GM20431 (cell line): ENCODE measurements around the gene CCDC192.

ENCODE experiments used
- in situ Hi-C: fragments of 300-500 bp; cut with MseI, MboI; formaldehyde crosslinking; loops from one replicate; pipeline ENCODE4 v1.15.0; 2020; ENCODE audit warnings: low sequenced_read_pairs; ENCODE audit not compliant: unreplicated experiment

Gene CCDC192

DNA sequence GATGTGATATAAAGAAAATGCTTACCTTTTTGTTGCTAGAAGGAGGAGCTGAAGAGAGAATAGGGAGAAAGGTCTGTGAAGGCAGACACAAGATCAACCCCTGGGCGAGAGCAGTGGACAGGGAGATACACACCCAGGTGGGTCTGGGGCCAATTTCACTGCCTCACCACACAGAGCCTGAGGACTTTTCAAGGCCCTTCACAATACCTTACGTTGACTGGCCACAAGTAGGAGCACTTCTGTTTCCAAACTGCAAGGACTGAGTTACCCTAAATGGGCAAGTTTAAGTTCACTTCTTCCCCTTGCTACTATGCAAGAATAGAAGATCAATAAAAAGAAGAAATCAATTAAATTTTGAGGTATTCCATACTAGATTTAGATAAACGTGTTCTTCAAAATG lies 205.9 kb downstream of the CCDC192 start:
- in situ Hi-C loops, result loop anchor here (25.0 kb wide), 1 partner anchor 278 kb away; no protein-coding TSS in a partner anchor

DNA sequence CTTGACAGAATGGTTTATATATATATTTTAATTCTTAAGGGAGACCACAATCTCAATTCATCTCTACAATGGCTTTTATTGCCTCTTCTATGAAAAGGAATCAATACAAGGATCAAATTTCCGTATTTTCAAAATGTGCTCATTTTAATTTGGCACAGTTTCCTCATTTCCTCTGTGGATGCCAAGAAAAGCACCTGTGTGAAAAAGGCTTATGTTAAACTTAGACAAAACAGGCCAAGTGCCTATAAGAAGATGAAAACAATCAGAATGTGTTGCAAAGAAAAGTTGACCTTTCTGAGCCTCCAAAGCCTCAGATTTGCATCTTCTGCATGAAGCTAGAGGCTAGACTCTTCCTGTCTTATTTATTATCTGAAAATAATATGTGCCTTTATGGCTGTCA lies 206.6 kb downstream of the CCDC192 start:
- in situ Hi-C loops, result loop anchor here (25.0 kb wide), 1 partner anchor 277 kb away; no protein-coding TSS in a partner anchor

DNA sequence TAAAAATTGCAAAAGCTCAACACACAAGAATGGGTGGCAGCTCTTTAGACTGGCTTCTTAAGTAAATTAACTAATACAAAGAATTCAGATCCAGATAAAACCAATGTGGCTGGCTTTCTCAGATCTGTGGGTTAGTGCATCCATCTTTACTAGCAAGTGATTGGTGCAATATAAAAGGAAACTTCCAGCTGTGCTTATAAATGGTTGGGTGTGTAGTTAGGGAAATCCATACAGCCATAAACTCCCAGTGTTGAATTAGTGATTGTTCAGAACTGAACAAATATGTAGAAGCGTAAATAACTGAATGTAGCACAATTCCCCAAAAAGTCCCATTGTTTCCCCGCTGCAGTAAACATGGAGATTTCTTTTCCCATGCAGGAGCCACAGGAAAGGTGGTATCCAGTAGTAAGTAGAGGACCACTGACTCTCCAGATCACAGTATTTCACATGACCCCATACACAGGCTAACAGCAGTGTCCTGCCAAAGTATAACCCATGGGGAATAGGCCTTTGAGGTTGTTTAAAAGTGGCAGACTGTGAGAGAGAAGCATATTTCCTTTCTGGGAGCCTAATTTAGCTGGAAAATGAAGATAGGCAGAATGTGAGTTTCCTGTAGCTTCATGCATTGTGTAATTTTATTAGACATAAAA lies 207.2 kb downstream of the CCDC192 start:
- in situ Hi-C loops, result loop anchor here (25.0 kb wide), 1 partner anchor 277 kb away; no protein-coding TSS in a partner anchor

DNA sequence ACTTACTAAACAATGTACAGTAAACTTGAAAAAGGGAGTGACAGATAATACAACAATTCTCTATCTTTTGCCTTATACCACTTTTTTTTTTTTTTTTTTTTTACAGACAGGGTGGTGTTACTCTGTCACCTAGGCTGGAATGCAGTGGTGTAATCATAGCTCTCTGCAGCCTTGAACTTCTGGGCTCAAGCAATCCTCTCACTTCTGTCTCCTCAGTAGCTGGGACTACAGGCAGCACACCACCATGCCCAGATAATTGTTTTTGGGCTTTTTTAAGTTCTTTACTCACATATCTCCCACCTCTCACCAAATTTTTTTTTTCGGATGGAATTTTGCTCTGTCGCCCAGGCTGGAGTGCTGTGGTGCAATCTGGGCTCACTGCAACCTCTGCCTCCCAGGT lies 208.4 kb downstream of the CCDC192 start:
- in situ Hi-C loops, result loop anchor here (25.0 kb wide), 1 partner anchor 276 kb away; no protein-coding TSS in a partner anchor

DNA sequence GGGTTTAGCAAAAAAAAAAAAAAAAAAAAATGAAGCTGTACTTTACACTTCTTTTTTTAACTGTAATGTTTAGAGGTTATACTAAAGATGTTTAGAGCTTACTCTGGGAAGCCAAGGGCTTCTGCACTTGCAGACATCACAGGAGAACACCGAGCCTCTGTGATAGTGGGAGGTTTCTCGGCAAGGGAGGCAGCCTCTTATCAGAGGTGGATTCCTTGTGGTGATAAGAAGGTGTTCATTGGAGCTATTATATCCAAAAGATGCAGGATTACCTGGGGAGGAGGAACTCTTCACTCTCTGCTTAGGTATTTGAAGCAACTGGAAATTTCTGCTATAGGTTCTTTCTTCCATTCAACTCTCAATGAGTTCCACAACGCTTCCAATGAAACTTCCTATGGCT lies 209.2 kb downstream of the CCDC192 start:
- in situ Hi-C loops, result loop anchor here (25.0 kb wide), 1 partner anchor 275 kb away; no protein-coding TSS in a partner anchor

DNA sequence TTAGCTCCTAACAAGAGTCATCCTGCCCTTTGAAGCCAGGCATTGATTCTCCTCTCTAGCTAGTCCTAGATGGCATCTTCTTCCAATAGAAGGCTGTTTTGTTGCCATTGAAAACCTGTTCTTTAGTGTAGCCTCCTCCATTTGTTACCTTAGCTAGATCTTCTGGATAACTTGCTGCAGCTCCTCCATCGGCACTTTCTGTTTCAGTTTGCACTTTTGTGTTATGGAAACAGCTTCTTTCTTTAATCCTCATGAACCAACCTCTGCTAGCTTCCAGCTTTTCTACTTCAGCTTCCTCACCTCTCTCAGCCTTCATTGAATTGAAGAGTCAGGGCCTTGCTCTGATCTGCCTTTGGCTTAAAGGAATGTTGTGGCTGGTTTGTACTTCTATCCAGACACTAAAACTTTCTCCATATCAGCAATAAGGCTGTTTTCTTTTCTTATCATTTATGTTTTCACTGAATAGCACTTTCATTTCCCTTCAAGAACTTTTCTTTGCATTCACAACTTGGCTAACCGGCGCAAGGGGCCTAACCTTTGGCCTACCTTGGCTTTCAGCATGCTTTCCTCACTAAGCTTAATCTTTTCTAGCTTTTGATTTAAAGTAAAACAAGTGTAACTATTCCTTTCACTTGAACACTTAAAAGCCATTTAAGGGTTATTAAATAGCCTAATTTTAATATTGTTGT lies 213.8 kb downstream of the CCDC192 start:
- in situ Hi-C loops, result loop anchor here (25.0 kb wide), 1 partner anchor 270 kb away; no protein-coding TSS in a partner anchor

DNA sequence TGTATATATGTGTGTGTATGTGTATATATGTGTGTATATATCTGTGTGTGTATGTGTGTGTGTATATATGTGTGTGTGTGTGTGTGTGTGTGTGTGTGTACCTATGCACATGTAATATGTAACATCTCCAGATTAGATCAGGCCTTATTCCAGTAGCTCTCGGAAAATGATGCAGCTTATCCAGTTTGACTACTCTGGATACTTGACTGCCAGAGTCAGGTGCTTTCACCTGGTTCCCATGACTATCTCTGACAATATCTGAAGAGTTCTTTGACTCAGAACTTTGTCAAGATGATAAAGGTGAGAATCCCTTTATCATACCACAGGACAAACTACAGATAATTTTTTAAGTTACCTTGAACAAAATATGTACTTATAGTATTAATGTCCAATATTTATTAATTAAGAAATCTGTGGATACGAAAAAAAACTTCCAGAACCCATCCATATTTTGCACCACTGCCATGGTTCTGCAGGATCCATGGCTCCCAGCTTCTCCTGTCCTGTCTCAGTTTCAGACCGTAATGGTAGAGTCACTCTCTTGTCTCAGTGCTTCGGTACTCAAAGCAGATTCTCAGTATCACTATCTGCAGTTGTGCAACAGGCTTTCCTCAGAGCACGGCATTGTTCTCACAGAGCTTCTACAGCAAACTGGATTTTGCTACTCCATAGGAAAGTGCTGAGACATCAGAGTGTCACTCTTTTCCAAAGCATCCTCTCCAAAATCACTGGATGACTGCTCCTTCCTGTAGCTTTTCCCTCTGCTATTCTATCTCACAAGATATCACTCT lies 216.0 kb downstream of the CCDC192 start:
- in situ Hi-C loops, result loop anchor here (25.0 kb wide), 1 partner anchor 268 kb away; no protein-coding TSS in a partner anchor

DNA sequence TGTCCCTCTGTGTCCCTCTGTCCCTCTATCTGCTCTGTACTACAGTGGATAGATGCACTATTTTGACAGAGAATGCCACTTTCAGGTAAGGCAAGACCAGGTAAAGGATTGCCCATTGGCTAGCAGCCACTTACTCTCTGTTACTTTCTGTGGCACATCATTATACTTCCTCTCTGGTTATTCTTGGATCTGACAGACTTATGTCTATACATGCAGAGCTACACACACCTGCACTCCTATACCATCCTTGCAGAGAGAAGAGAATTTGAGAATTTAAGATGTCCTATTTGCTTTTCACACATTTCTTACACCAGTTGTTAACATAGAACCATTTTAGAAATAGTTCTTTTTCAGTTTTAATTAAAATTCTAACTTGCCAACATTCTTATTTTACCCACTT lies 216.6 kb downstream of the CCDC192 start:
- in situ Hi-C loops, result loop anchor here (25.0 kb wide), 1 partner anchor 267 kb away; no protein-coding TSS in a partner anchor

DNA sequence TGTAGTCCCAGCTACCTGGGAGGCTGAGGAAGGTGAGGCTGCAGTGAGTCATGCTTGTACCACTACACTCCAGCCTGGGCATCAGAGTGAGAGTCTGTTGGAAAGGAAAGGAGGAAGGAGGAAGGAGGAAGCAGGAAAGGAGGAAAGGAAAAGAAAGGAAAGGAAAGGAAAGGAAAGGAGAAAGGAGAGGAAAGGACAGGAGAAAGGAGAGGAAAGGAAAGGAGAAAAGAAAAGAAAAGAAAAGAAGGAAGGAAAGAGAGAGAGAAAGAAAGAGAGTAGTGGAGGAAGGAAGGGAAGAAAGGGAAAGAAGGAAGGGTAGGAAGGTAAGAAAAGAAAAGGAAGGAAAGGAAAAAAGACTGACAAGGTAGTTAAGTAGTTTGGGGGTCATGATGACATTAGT lies 217.7 kb downstream of the CCDC192 start:
- in situ Hi-C loops, result loop anchor here (25.0 kb wide), 1 partner anchor 266 kb away; no protein-coding TSS in a partner anchor

DNA sequence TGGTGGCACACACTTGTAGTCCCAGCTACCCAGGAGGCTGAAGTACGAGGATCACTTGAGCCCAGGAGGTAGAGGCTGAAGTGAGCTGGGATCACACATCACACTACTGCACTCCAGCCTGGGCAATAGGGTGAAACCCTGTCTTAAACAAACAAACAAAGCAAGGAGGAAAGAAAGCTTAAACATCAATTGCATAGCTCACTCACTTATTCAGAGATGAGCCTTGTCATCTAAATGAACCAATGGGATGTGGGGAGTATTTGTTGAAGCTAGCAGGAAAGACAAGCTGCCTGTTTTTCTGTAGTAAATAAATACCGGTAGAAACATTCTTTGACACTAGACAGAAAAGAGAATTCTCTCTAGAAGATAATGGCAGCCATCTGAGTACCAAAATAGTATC lies 219.4 kb downstream of the CCDC192 start:
- in situ Hi-C loops, result loop anchor here (25.0 kb wide), 1 partner anchor 265 kb away; no protein-coding TSS in a partner anchor

DNA sequence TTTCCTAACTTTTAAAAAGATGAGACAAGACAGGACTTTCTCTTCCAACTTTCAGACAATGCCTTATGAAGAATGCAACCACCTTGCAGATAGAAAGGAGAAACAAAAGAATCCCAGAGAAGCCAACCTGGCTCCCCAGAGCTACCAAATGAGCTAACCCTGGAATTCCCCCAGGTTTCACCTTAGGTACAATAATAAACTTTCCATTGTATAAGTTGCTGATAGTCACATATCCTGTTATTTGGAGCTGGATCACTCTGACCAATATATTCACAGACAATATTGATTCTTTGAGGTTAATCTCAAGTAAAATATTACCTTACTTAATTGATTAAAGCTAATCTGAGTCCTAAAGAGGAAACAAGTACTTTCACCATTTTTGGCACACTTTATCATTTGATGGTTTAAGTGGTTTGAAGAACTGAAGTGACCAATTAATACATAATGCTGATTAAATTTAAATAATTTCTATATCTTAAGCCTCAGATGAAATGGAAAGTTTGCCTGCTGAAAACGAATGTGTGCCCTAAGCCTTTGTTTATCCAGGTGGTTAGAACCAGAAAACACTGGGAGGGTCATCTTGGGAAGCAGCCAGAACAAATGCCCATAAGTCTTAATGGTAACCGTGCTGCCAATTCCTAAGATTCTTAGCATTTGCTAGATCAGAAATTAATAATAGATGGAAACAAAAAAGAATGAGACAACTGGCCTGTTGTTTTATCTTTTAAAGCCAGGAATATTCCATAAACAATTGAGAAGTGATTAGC lies 220.8 kb downstream of the CCDC192 start:
- in situ Hi-C loops, result loop anchor here (25.0 kb wide), 1 partner anchor 263 kb away; no protein-coding TSS in a partner anchor

DNA sequence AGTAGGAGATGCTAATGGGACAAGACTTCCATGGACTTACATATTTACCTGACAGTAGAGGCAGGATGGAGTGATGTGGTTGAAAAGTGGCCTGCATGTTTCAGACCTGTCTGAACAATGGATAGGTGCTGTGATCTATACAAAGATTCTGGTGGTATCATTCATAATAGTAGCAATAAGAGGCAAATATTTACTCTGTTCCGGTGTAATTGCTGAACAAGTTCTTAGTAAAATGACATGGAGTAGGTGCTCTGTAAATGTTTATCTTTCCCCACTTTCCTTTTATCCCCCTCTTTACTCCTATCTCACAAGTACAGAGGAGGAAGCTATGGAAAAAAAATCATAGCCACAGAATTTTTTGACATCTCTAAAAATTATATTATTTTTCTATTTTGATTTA lies 221.4 kb downstream of the CCDC192 start:
- in situ Hi-C loops, result loop anchor here (25.0 kb wide), 1 partner anchor 263 kb away; no protein-coding TSS in a partner anchor

DNA sequence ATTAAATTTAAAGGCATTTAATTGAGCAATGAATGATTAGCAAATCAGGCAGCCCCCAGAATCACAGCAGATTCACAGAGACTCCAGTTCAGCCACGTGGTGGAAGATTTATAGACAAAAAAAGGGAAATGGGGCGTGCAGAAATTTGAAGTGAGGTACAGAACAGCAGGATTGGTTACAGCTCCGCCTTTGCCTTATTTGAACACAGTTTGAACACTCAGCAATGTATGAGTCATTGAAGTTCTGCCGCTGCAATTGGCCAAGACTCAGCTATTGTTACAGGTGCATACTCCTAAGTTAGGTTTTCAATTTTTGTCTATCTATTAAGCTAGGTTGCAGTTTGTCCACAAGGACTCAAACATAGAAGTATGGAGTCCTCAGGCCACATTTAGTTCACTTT lies 222.7 kb downstream of the CCDC192 start:
- in situ Hi-C loops, result no loop called here

DNA sequence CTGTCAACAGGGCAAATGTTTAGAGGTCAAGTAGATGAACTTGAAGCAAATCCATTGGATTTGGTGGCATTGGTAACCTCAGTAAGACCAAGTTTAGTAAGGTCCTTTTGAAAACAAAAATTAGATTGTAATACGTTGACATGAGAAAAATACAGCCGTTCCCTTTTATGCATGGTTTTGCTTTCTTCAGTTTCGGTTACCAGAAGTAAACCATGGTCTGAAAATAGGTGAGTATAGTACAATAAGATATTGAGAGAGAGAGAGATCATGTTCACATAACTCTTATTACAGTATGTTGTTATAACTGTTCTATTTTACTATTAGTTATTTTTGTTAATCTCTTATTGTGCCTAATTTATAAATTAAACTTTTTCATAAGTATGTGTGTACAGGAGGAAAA lies 223.8 kb downstream of the CCDC192 start:
- in situ Hi-C loops, result no loop called here

DNA sequence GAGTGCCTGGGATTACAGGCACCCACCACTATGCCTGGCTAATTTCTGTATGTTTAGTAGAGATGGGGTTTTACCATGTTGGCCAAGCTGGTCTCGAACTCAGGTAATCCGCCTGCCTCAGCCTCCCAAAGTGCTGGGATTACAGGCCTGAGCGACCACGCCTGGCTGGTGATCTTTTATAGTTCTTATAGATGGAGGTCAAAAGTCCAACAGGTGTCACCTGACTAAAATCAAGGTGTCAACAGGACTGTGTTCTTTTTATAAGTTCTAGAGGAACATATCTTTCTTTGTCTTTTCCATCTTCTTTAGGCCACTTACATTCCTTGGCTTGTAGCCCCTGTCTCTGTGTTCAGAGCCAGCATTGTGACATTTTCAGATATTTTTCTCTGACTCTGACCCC lies 224.9 kb downstream of the CCDC192 start:
- in situ Hi-C loops, result no loop called here

DNA sequence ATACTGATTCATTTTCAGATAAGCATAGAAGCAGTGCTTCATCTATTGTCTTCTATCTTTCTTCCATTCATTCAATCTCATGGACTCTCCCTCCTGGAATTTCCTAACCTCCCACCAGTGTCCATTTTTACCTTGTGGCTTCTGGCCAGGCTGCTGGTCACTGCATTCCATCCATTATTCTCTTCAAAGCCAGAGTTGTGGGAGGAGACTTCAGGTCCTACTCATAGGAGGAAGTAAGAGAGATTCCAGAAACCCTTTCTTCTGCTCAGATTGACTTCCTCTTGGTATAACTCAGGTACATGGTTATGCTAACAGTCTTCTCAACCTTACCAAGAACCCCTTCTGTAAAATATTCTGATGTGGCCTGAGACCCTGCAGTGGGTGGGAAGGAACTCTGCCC lies 227.1 kb downstream of the CCDC192 start:
- in situ Hi-C loops, result no loop called here

DNA sequence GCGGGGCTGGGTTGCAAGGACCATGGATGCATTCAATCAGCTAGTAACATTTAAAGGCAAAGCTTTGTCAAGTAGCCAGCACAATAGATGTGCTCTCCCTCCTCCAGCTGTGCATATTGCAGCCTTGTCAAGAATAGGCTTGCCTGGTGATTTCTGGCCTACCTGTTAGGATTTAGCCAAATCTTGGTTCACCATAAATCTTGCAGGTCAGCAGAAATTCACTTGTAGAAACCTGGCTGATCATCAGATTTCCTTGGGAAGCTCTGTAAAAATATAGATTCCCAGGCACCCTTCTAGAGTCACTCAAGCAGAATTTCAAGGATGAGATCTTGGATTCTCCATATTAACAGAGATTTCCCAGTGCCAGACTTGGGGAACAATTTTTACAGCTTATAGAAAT lies 228.2 kb downstream of the CCDC192 start:
- in situ Hi-C loops, result no loop called here

DNA sequence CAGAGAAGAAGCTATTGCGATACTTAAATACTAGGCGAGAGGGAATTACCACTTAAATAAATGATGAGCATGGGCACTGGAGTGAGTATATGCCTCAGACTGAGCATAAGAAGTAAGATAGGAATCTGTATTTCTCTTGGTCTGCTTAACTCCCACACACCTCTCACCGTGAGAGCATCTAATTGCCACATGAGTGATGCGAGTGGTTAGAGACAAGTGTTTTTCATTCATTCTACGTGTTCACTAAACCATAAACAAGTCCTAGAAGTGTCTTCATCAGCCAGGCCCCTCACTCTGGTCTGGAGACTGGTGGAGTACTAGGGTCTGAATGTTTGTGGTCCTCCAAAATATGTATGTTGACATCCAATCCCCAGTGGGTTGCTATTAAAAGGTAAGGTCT lies 230.2 kb downstream of the CCDC192 start:
- in situ Hi-C loops, result no loop called here

DNA sequence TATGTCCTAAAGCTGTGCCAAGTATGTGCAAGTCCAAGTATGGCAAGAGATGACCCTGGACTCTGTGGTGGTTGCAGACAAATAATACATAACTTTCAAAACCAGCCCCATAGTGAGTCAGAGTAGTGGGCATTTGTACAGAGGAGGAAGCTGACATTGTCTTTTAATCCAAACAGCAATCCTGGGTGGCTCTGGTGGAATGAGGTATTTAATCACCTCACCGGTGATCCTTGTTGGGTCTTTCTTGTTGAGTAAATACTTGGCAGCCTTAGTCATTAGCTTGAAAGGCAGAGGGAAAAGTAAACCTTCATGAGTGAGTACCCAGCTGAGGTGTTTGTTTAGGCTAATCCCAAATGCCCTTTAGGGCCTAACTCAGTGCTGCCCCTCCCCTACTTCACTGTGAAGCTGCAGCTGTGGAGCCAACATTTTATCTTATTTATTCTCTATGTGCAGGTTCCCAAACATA lies 231.6 kb downstream of the CCDC192 start:
- in situ Hi-C loops, result no loop called here
